Neural progenitor cell (in vitro differentiated cells): Measurements from ENCODE around the gene RIPOR2.

ENCODE experiments used
- CTCF ChIP-seq: fragments of 200-600 bp; sonication (generic); IDR thresholded peaks from 2 replicates; pipeline ENCODE4 v1.5.1; 2017; ENCODE audit warnings: antibody characterized with exemption, mild to moderate bottlenecking
- EZH2 ChIP-seq: fragments of 200-600 bp; sonication (generic); IDR thresholded peaks from 2 replicates; pipeline ENCODE4 v1.6.1; 2017; ENCODE audit warnings: antibody characterized with exemption, mild to moderate bottlenecking, moderate library complexity
- EZH2phosphoT487 ChIP-seq: fragments of 200-600 bp; sonication (generic); IDR thresholded peaks from 2 replicates; pipeline ENCODE4 v1.6.1; 2017; ENCODE audit warnings: antibody characterized with exemption

GRCh38 chr6:24922814-24923213 lies 12.9 kb downstream of the RIPOR2 start:
- TF ChIP-seq CTCF (no peak), EZH2phosphoT487 (no peak), EZH2 (no peak)
